22Rv1 (cell line): ENCODE measurements around the gene KRT86.
"Not testable (repeated sequence)": the region's sequence is repeated elsewhere in the genome, so short reads cannot be mapped to it uniquely, and the experiment has no call there.

Experiments
- H3K27ac ChIP-seq: fragments of 450-650 bp; 2 replicates; pipeline ENCODE4 v1.5.1; 2017
- ZFX ChIP-seq: fragments of 450-650 bp; IDR thresholded peaks from 2 replicates; pipeline ENCODE4 v1.6.1; 2017; ENCODE audit warnings: antibody characterized with exemption, borderline replicate concordance
- TF ChIP-seq, protein P1 (sequence below): fragments of 450-650 bp; IDR thresholded peaks from 2 replicates; pipeline ENCODE4 v1.5.1; 2017; ENCODE audit warnings: mild to moderate bottlenecking

KRT86 gene

DNA sequence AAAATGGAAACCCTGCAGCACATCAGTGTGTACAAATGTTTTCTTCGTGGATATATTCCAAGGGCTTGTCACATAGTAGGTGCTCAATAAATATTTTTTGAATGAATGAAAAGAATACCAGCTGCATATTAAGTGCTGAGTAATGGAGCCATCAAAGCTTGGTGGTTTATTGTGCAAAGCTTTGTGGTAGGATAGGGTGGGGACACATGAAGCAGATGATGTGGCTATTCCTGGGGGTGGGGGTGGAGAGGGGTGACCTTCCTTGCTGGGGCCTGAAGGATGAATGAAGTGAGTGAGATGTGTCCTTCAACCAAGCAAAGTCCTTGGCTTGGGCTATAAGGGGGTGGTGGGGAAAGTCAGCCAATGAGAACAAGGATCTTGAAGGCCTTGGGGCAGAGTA is 21.2 kb downstream of the KRT86 start:
- H3K27ac ChIP-seq = no peak overlapping the region
- TF ChIP-seq ZFX = no peak
- TF ChIP-seq, protein P1, sequence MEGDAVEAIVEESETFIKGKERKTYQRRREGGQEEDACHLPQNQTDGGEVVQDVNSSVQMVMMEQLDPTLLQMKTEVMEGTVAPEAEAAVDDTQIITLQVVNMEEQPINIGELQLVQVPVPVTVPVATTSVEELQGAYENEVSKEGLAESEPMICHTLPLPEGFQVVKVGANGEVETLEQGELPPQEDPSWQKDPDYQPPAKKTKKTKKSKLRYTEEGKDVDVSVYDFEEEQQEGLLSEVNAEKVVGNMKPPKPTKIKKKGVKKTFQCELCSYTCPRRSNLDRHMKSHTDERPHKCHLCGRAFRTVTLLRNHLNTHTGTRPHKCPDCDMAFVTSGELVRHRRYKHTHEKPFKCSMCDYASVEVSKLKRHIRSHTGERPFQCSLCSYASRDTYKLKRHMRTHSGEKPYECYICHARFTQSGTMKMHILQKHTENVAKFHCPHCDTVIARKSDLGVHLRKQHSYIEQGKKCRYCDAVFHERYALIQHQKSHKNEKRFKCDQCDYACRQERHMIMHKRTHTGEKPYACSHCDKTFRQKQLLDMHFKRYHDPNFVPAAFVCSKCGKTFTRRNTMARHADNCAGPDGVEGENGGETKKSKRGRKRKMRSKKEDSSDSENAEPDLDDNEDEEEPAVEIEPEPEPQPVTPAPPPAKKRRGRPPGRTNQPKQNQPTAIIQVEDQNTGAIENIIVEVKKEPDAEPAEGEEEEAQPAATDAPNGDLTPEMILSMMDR = no peak

DNA sequence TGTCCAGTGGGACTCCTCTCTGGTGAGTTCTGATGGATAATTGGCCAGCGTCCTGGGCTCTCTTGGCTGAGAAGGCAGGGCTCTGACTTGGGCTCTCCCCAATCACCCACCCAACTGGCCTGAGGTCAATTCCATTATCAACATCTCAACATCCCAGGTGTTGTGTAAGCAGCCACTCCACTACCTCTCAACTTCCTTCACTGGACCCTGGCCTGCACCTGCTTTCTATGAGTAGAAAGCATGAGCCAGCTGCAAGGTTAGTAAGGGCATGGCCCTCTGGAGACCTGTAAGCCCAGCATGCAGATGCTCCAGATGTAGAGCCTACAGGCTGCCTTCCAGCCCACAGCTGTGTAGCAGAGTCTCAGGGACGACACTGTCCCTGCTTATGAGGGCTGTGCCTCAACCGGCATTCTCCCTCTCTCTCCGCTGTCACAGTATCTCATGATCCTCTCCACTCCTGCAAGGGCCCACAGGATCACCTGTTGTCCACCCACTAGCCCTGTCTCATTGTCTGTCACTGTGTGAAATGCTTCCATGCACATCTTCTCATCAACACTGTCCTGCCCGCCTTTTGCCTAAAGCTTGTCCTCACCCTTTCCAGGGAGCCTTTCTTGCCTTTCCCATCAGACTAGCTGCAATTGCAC is 22.2 kb downstream of the KRT86 start:
- TF ChIP-seq ZFX = no peak
- TF ChIP-seq, protein P1 = no peak
- H3K27ac ChIP-seq = no peak overlapping the region

DNA sequence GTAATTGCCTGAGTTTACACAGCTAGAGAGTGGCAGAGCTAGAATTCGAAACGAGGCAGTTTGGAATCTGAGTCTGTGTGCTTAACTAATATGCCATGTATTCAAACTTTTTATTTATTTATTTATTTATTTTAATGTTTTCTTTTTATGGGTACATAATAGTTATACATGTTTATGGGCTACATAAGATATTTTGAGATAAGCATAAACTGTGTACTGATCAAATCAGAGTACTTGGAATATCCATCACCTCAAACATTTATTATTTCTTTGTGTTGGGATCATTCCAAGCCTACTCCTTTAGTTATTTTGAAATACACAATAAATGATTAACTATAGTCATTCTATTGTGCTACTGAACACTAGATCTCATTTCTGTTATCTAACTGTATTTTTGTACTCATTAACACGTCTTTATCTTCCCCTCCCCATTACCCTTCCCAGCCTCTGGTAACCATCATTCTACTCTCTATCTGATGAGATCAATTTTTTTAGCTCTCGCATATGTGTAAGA is 24.3 kb downstream of the KRT86 start:
- TF ChIP-seq, protein P1 = no peak
- TF ChIP-seq ZFX = no peak
- H3K27ac ChIP-seq = no peak overlapping the region

DNA sequence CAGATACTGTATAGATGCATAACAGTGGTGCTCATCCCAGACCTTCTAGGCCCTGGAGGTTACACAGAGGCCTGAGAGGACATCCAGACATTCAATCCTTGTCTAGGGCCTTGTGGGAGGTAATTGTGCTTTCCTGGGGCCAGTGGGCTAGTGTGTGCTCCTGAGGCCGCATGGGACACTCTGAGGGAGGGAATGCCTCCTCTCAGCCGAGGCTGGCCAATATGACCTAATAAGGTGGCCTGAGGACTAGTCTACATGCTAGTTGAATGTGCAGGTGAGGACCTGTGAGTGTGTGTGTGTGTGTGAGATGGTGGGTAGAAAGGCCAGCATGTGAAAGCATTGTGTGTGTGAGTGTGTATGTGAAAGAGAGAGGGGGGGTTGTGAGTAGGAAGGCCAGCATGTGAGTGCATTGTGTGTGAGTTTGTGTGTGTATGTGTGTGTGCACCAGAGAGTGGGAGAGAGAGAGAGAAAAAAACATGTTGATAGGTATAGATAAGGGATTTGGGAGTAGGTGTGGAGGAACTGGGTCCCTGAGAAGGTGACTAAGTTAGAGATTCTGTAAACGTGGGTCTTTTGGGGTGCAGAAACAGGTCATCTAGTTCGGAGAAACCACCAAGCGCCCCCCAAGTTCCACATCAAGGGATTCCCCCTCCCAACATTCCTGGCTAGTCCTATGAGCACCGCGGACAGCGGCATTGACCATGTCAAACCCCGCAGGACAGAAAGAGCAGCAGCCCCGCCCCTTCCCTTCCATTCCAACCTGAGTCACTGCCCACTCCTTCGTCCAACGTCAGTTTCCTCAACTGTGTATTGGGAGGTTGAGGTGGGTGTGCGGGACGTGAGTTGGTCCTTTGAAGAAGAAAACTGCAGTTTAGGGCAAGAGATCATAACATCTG is 26.6 kb downstream of the KRT86 start:
- no peak overlapping the region for H3K27ac ChIP-seq
- TF ChIP-seq ZFX = no peak
- TF ChIP-seq, protein P1 = no peak

DNA sequence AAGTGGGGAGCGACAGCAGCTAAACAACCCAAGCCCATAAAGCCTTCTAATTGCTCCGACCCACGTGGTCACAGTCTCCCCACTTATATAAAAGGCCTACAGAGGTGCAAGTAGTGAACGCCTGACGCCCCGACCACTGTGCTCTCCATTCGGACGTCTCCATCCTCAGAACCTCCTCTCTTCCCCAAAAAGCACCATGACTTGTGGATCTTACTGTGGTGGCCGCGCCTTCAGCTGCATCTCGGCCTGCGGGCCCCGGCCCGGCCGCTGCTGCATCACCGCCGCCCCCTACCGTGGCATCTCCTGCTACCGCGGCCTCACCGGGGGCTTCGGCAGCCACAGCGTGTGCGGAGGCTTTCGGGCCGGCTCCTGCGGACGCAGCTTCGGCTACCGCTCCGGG is 27.3 kb downstream of the KRT86 start:
- H3K27ac ChIP-seq = not testable (repeated sequence)

DNA sequence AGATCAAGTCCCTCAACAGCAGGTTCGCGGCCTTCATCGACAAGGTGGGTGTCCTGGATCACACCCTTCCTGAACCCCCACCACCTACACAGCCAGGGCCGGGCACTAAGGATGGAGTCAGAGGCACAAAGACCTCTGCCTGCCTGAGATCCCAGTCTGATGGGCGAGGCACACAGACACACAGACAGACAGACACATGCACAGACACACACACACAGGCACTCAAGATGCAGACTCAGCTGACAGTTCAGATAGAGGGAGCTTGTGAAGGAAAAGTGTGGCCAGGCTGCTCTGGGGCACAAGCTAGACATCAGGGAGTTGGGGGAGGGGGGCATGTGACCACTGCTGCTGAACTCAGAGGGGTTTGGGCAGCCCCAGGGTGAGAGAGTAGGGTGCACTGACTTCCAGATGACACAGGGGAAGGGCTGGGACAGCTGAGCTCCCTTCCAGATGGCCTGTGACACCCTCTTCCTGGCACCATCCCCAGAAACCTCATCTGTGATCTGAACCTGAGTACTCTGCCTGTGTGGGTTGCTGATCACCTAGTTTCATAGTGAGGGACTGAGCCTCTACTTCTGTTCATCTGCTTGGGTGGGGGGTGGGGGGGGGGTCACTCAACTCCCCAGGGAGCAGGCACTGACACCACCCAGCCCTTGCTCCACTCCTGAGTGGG is 27.9 kb downstream of the KRT86 start:
- not testable (repeated sequence) for H3K27ac ChIP-seq

DNA sequence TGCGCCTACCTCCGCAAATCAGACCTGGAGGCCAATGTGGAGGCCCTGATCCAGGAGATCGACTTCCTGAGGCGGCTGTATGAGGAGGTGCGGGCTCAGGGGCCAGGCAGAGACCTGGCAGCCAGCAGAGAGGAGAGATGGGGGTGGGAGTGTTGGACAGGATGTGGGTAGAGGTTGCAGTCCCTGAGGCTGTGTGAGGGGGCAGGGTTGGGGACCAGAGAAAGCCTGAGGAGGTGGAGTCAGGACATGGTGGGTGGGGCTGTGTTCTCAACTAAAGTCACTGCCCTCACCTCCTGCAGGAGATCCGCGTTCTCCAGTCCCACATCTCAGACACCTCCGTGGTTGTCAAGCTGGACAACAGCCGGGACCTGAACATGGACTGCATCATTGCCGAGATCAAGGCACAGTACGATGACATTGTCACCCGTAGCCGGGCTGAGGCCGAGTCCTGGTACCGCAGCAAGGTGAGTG is 30.5 kb downstream of the KRT86 start:
- H3K27ac ChIP-seq = not testable (repeated sequence)

DNA sequence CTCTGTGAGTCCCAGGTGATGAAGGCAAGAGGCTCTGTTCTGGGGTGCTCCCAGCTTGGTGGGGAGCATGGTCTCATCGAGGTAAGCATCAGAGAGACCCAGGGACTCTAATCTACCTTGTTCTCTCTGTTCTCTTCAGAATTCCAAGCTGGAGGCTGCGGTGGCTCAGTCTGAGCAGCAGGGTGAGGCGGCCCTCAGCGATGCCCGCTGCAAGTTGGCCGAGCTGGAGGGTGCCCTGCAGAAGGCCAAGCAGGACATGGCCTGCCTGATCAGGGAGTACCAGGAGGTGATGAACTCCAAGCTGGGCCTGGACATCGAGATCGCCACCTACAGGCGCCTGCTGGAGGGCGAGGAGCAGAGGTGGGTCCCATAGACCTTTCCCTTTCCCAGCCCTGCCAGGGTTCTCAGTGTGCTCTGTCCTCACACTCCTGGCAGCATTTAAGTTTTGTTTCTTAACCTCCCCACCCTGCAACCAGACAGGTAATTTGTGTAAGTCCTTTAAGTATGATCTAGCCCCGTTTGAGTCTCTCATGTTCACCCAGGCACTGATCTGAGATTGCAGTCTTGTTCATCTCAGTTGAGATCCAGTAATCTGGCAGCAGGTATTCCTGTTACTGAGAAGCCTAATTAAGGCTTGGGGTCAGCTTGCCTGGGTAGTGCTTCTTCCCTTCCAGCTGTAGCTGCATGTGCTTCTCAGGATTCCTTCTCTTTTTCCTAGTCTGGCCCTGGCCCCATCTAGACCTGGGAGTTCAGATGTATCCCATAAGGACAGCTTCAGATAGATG is 31.7 kb downstream of the KRT86 start:
- H3K27ac ChIP-seq = no peak overlapping the region
- TF ChIP-seq, protein P1 = peak; percentile 87
- TF ChIP-seq ZFX = no peak
